ENCODE results near the gene TREML2. TPM values are rescaled to one million over a fixed set of nuclear protein-coding genes. Genes with fewer than 3 reads are reported as not detected.

The TREML2 gene
- not detected for total RNA-seq (2021; ENCODE audit: unreplicated experiment)
- 0.05 and 0.07 TPM in 2 replicates for polyA plus RNA-seq (2012)
- not detected for Bru-seq, nascent RNA
- BruChase-seq, experiment 1, labeled RNA remaining after a 6-hour chase = not detected
- percentile 10 among the genes with signal in this experiment for BruChase-seq, experiment 2, labeled RNA remaining after a 2-hour chase
- long read RNA-seq = 0 reads

- Histone ChIP-seq H3K27ac (ENCODE audit: low read depth, low read length) (no peak within 1 kb of the TSS), H3K36me3 (ENCODE audit: control insufficient read depth in 1 of 2, insufficient read depth in 2 of 2, low read length in 2 of 2) (no peaks in the 10 kb centered on the region), H3K4me3 (replicated peaks in 1 of 2; ENCODE audit: low read depth in 1 of 2, low read length in 2 of 2) (no peak within 1 kb of the TSS), H3K27me3 (ENCODE audit: insufficient read depth, low read length) (peaks cover 22% of the 10 kb centered on the region), H3K4me1 (ENCODE audit: control insufficient read depth in 1 of 2, insufficient read depth in 2 of 2, low read length in 2 of 2) (no peaks in the 10 kb centered on the region), H3K9me2 (ENCODE audit: insufficient read depth) (no peaks in the 10 kb centered on the region), H2AFZ (ENCODE audit: low read depth, low read length, poor library complexity, severe bottlenecking) (no peak within 1 kb of the TSS), H3K4me2 (ENCODE audit: low read length) (no peak within 1 kb of the TSS), H3K9me3 (ENCODE audit: control insufficient read depth in 1 of 2, insufficient read depth in 1 of 2, low read depth in 1 of 2, low read length in 2 of 2) (no peaks in the 10 kb centered on the region), H3K9ac (ENCODE audit: low read length) (no peak within 1 kb of the TSS), H4K20me1 (ENCODE audit: insufficient read depth) (no peaks in the 10 kb centered on the region), H3K79me2 (ENCODE audit: insufficient read depth, low read length) (no peaks in the 10 kb centered on the region)
- intact Hi-C loops (cut with micrococcal nuclease) = no loop called here
- DNase-seq (ENCODE audit: low read depth, low spot score) (no peak), ATAC-seq (no peak)
- TF ChIP-seq TCF7L2 (IDR thresholded peaks at IDR 0.05; ENCODE audit: borderline replicate concordance, extremely low read depth, insufficient read depth, insufficient read length) = no peak
- TF ChIP-seq SRF (IDR thresholded peaks at IDR 0.05; ENCODE audit: low read depth) = no peak
- TF ChIP-seq POLR2AphosphoS5 (IDR thresholded peaks at IDR 0.05; ENCODE audit: low read depth, low read length) = no peak
- no peak for TF ChIP-seq ZNF274 (IDR thresholded peaks at IDR 0.05; ENCODE audit: low read depth, low read length)
- ChIA-PET CTCF (interaction anchor here (0.6 to 1.3 kb wide), 2 partner anchors 10 to 19 kb away, joined by 3 to 5 read pairs; no protein-coding TSS in a partner anchor), RAD21 (ENCODE audit: low non-redundant PET in 1 of 2, low total read pairs in 2 of 2, uncharacterized antibody in 2 of 2, unreplicated experiment in 2 of 2) (no interaction called here), POLR2A (no interaction called here)
- BruUV-seq (replicated peaks) = no TSS peak
Observed at GRCh38 chr6:41200901-41201763, at the start of gene TREML2. Gene TREML2 (minus strand): TSS chr6:41201149. CDS start chr6:41201008, 141 bp downstream.

- no peak overlapping the region for H3K4me3 ChIP-seq (replicated peaks in 1 of 2; ENCODE audit: low read depth in 1 of 2, low read length in 2 of 2)
- RAD21 ChIA-PET (ENCODE audit: low non-redundant PET in 1 of 2, low total read pairs in 2 of 2, uncharacterized antibody in 2 of 2, unreplicated experiment in 2 of 2) = no interaction called here
- H3K9me3 ChIP-seq (ENCODE audit: control insufficient read depth in 1 of 2, insufficient read depth in 1 of 2, low read depth in 1 of 2, low read length in 2 of 2) = no peaks in the 10 kb centered on the region
- POLR2A ChIA-PET = no interaction called here
- DNase-seq (ENCODE audit: low read depth, low spot score) (no peak), ATAC-seq (no peak)
- H3K9me2 ChIP-seq (ENCODE audit: insufficient read depth) = no peaks in the 10 kb centered on the region
- no peak overlapping the region for H3K4me2 ChIP-seq (ENCODE audit: low read length)
- no peak overlapping the region for H3K27ac ChIP-seq (ENCODE audit: low read depth, low read length)
- peaks cover 16% of the 10 kb centered on the region for H3K27me3 ChIP-seq (ENCODE audit: insufficient read depth, low read length)
- H3K36me3 ChIP-seq (ENCODE audit: control insufficient read depth in 1 of 2, insufficient read depth in 2 of 2, low read length in 2 of 2) = no peaks in the 10 kb centered on the region
- no peaks in the 10 kb centered on the region for H3K4me1 ChIP-seq (ENCODE audit: control insufficient read depth in 1 of 2, insufficient read depth in 2 of 2, low read length in 2 of 2)
- intact Hi-C loops (cut with micrococcal nuclease) = no loop called here
- CTCF ChIA-PET = no interaction called here
- H3K9ac ChIP-seq (ENCODE audit: low read length) = no peak overlapping the region
- H3K79me2 ChIP-seq (ENCODE audit: insufficient read depth, low read length) = no peaks in the 10 kb centered on the region
- BruUV-seq (replicated peaks) = no TSS peak
- no peaks in the 10 kb centered on the region for H4K20me1 ChIP-seq (ENCODE audit: insufficient read depth)
- no peak overlapping the region for H2AFZ ChIP-seq (ENCODE audit: low read depth, low read length, poor library complexity, severe bottlenecking)
- no peak for TF ChIP-seq POLR2AphosphoS5 (IDR thresholded peaks at IDR 0.05; ENCODE audit: low read depth, low read length)
- TF ChIP-seq CEBPB (IDR thresholded peaks at IDR 0.05; ENCODE audit: low read depth) = no peak
- no peak for TF ChIP-seq REST (IDR thresholded peaks at IDR 0.05; ENCODE audit: low read depth)
- no peak for TF ChIP-seq TCF7L2 (IDR thresholded peaks at IDR 0.05; ENCODE audit: borderline replicate concordance, extremely low read depth, insufficient read depth, insufficient read length)
- no peak for TF ChIP-seq SP1 (IDR thresholded peaks at IDR 0.05; ENCODE audit: low read depth)
- no peak for TF ChIP-seq ZBTB33 (IDR thresholded peaks at IDR 0.05; ENCODE audit: extremely low read depth, insufficient replicate concordance, low read length)
- TF ChIP-seq ZFX (IDR thresholded peaks at IDR 0.05) = no peak
- no peak for TF ChIP-seq JUND (IDR thresholded peaks at IDR 0.05)
- TF ChIP-seq EZH2 (IDR thresholded peaks at IDR 0.05) = no peak
Observed at GRCh38 chr6:41247882-41248705, 47.1 kb upstream of the TREML2 start.
